Neural cell (in vitro differentiated cells): ENCODE results near the gene MFF. TPM values are rescaled to one million over a fixed set of nuclear protein-coding genes. Genes with fewer than 3 reads are reported as not detected.

ENCODE experiments used
- H2AFZ ChIP-seq: fragments of 200-600, 300-800 bp; sonication (generic), shearing (Covaris generic); 2 replicates; pipeline ENCODE4 v1.6.0; 2014; ENCODE audit warnings: low read depth, mild to moderate bottlenecking, antibody characterized with exemption, low read length, moderate library complexity
- H3F3A ChIP-seq: fragments of 200-600 bp; shearing (Covaris generic); 2 replicates; pipeline ENCODE4 v1.6.1; 2016; ENCODE audit warnings: mild to moderate bottlenecking, moderate library complexity, mixed read lengths, antibody characterized with exemption, low read length; ENCODE audit not compliant: insufficient read depth, poor library complexity, severe bottlenecking
- H3K27ac ChIP-seq: fragments of 200-600, 300-800 bp; sonication (generic), shearing (Covaris generic); 2 replicates; pipeline ENCODE4 v1.5.1; 2014; ENCODE audit warnings: mild to moderate bottlenecking, low read length, moderate library complexity
- H3K27me3 ChIP-seq: fragments of 300-800, 200-600 bp; sonication (generic), shearing (Covaris generic); 2 replicates; pipeline ENCODE4 v1.6.0; 2014; ENCODE audit warnings: mild to moderate bottlenecking, low read depth, low read length, moderate library complexity; ENCODE audit not compliant: insufficient read depth
- H3K36me3 ChIP-seq: fragments of 300-800, 200-600 bp; sonication (generic), shearing (Covaris generic); 2 replicates; pipeline ENCODE4 v1.5.1; 2014; ENCODE audit warnings: mild to moderate bottlenecking, antibody characterized with exemption, low read length, moderate library complexity; ENCODE audit not compliant: insufficient read depth
- H3K4me2 ChIP-seq: fragments of 300-800, 200-600 bp; sonication (generic), shearing (Covaris generic); 2 replicates; pipeline ENCODE4 v1.6.0; 2014; ENCODE audit warnings: mild to moderate bottlenecking, low read length
- H3K4me3 ChIP-seq: fragments of 300-800, 200-600 bp; sonication (generic), shearing (Covaris generic); 2 replicates; pipeline ENCODE4 v1.5.1; 2014; ENCODE audit warnings: mild to moderate bottlenecking, low read length, moderate library complexity
- H3K79me2 ChIP-seq: fragments of 200-600 bp; shearing (Covaris generic); replicated peaks from 2 replicates; pipeline ENCODE4 v1.6.0; 2014; ENCODE audit warnings: mild to moderate bottlenecking, low read length, moderate library complexity; ENCODE audit not compliant: insufficient read depth
- H3K9ac ChIP-seq: fragments of 300-800, 200-600 bp; sonication (generic), shearing (Covaris generic); 2 replicates; pipeline ENCODE4 v1.6.1; 2016; ENCODE audit warnings: mild to moderate bottlenecking, low read length, mixed read lengths
- H3K9me2 ChIP-seq: fragments of 200-600 bp; shearing (Covaris generic); 2 replicates; pipeline ENCODE4 v1.6.1; 2016; ENCODE audit warnings: mild to moderate bottlenecking, low read length, mixed read lengths; ENCODE audit not compliant: insufficient read depth
- H3K9me3 ChIP-seq: fragments of 200-600, 300-800 bp; sonication (generic), shearing (Covaris generic); 2 replicates; pipeline ENCODE4 v1.6.1; 2016; ENCODE audit warnings: mild to moderate bottlenecking, mixed run types, low read length, moderate library complexity, mixed read lengths
- H4K20me1 ChIP-seq: fragments of 200-600 bp; shearing (Covaris generic); 2 replicates; pipeline ENCODE4 v1.6.1; 2016; ENCODE audit warnings: mild to moderate bottlenecking, mixed run types; ENCODE audit not compliant: insufficient read depth
- CTCF ChIP-seq: fragments of 450-650 bp; IDR thresholded peaks from 2 replicates; pipeline ENCODE4 v1.5.1; 2014; ENCODE audit warnings: antibody characterized with exemption, mild to moderate bottlenecking, moderate library complexity; ENCODE audit not compliant: poor library complexity, severe bottlenecking
- EP300 ChIP-seq: fragments of 450-650 bp; conservative IDR thresholded peaks from 2 replicates; pipeline ENCODE4 v1.6.1; 2014; ENCODE audit warnings: antibody characterized with exemption, mild to moderate bottlenecking, moderate library complexity; ENCODE audit not compliant: poor library complexity, severe bottlenecking
- EZH2 ChIP-seq: fragments of 200-600, 300-800 bp; shearing (Covaris generic), sonication (generic); IDR thresholded peaks from 2 replicates; pipeline ENCODE4 v1.6.1; 2014; ENCODE audit warnings: antibody characterized with exemption, low read length, borderline replicate concordance, mild to moderate bottlenecking; ENCODE audit not compliant: insufficient read depth, poor library complexity, severe bottlenecking
- MXI1 ChIP-seq: fragments of 450-650 bp; conservative IDR thresholded peaks from 2 replicates; pipeline ENCODE4 v1.6.1; 2014; ENCODE audit warnings: antibody characterized with exemption, mild to moderate bottlenecking; ENCODE audit not compliant: poor library complexity, severe bottlenecking
- POLR2AphosphoS5 ChIP-seq: IDR thresholded peaks from 2 replicates; pipeline ENCODE4 v1.6.1; 2012
- RAD21 ChIP-seq: fragments of 450-650 bp; conservative IDR thresholded peaks from 2 replicates; pipeline ENCODE4 v1.6.1; 2014; ENCODE audit warnings: antibody characterized with exemption, mild to moderate bottlenecking, moderate library complexity
- REST ChIP-seq: IDR thresholded peaks from 2 replicates; pipeline ENCODE4 v1.6.1; 2012; ENCODE audit warnings: borderline replicate concordance
- SMC3 ChIP-seq: fragments of 450-650 bp; conservative IDR thresholded peaks from 2 replicates; pipeline ENCODE4 v1.6.1; 2014; ENCODE audit warnings: antibody characterized with exemption, mild to moderate bottlenecking, moderate library complexity; ENCODE audit not compliant: poor library complexity
- TAF1 ChIP-seq: IDR thresholded peaks from 2 replicates; pipeline ENCODE4 v1.6.1; 2012; ENCODE audit warnings: low read depth
- polyA plus RNA-seq: library from polyadenylated mRNA; depleted of rRNA; stranded (reverse); fragments of >200 nt; gene quantifications from 2 replicates; pipeline ENCODE4 v1.2.3, GENCODE V29; 2014

MFF gene
- polyA plus RNA-seq, 1 donor from 2014 or later: 192 TPM

DNA sequence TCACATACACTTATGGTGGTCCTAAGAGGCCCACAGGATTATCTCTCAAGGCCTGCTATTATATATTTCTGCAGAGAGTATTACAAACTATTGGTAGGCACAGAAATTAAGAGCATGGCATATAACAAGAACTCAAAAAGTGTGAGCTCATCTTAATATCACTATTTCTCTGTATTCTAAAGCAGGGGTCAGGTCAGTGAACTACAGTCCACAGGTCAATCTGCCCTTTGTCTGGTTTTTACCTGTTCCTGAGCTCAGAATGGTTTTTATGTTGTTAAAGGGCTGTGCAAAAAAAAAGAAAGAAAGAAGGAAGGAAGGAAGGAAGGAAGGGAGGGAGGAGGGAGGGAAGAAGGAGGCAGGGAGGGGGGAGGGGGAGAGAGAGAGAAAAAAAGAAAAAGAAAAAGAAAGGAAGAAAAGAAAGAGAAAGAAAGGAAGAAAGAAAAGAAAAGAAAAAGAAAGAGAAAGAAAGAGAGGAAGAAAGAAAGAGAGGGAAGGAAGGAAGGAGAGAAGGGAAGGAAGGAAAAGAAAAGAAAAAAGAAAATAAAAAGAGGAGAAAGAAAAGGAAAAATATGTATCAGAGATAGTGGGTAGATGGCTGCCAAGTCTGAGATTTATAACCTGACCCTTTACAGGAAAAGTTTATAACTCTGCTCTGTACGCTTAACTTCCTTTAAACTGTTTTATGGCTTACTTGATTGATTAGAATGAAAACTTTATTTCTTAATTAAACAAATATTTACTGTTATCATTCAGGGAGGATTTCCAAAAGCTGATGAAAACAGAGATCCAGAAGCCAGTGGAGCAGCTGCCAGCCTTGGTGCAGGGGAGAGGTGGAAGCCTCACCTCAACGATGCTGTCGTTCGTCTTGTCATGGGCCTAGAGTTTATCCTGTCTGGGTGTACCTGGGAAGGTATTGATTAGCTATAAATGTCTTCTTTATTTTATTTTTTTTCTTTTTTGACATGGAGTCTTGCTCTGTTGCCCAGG is 73.9 kb downstream of the MFF start:
- Histone ChIP-seq H3F3A (no peaks in the 10 kb centered on the region), H2AFZ (no peak overlapping the region), H3K4me2 (no peak overlapping the region), H3K36me3 (no peaks in the 10 kb centered on the region), H3K4me3 (no peak overlapping the region), H3K9me3 (no peaks in the 10 kb centered on the region), H3K79me2 (no peaks in the 10 kb centered on the region), H3K27me3 (no peaks in the 10 kb centered on the region), H3K27ac (no peak overlapping the region), H3K9ac (no peak overlapping the region), H3K9me2 (no peaks in the 10 kb centered on the region), H4K20me1 (no peaks in the 10 kb centered on the region)
- TF ChIP-seq RAD21 (no peak), CTCF (no peak), POLR2AphosphoS5 (no peak), TAF1 (no peak), MXI1 (no peak), SMC3 (no peak), EZH2 (no peak), REST (no peak)

GRCh38 chr2:227401550-227401949 is 76.5 kb downstream of the MFF start:
- no peaks in the 10 kb centered on the region for H4K20me1 ChIP-seq
- H3K9me3 ChIP-seq: no peaks in the 10 kb centered on the region
- no peak overlapping the region for H3K4me3 ChIP-seq
- H3K9ac ChIP-seq: no peak overlapping the region
- no peaks in the 10 kb centered on the region for H3F3A ChIP-seq
- no peaks in the 10 kb centered on the region for H3K79me2 ChIP-seq
- no peaks in the 10 kb centered on the region for H3K36me3 ChIP-seq
- H3K27ac ChIP-seq: no peak overlapping the region
- H2AFZ ChIP-seq: no peak overlapping the region
- no peak overlapping the region for H3K4me2 ChIP-seq
- no peaks in the 10 kb centered on the region for H3K9me2 ChIP-seq
- H3K27me3 ChIP-seq: no peaks in the 10 kb centered on the region
- no peak for TF ChIP-seq EP300
- TF ChIP-seq RAD21: no peak
- no peak for TF ChIP-seq MXI1
- TF ChIP-seq TAF1: no peak
- TF ChIP-seq POLR2AphosphoS5: no peak
- no peak for TF ChIP-seq REST
- no peak for TF ChIP-seq SMC3
- TF ChIP-seq EZH2: no peak
- TF ChIP-seq CTCF: no peak
